Fibroblast of peridontal ligament (primary cell): ENCODE results near the gene CDC42BPB.
"Not testable (repeated sequence)": the region's sequence is repeated elsewhere in the genome, so short reads cannot be mapped to it uniquely, and the experiment has no call there.

Source experiments
- DNase-seq: peaks from one replicate; pipeline ENCODE4 v3.0.0-alpha.2; 2010; ENCODE audit errors: extremely low read depth

Gene CDC42BPB

GRCh38 chr14:102900631-102901571 is 156.4 kb downstream of the CDC42BPB start:
- DNase-seq: no peak

GRCh38 chr14:102899516-102899900 is 157.8 kb downstream of the CDC42BPB start:
- no peak for DNase-seq

- DNase-seq: no peak
Observed at GRCh38 chr14:102898776-102899515, 158.4 kb downstream of the CDC42BPB start.

- no peak for DNase-seq
Observed at GRCh38 chr14:102898298-102898697, 159.1 kb downstream of the CDC42BPB start.

GRCh38 chr14:102897299-102898027 is 159.9 kb downstream of the CDC42BPB start:
- DNase-seq: no peak

- DNase-seq: not testable (repeated sequence)
Observed at GRCh38 chr14:102896735-102897134, 160.6 kb downstream of the CDC42BPB start.

- DNase-seq: peak; percentile 95
Observed at GRCh38 chr14:102893452-102893851, 163.9 kb downstream of the CDC42BPB start.

- DNase-seq: no peak
Observed at GRCh38 chr14:102892651-102893050, 164.7 kb downstream of the CDC42BPB start.

- peak; percentile 73 for DNase-seq
Observed at GRCh38 chr14:102891556-102891955, 165.8 kb downstream of the CDC42BPB start.

GRCh38 chr14:102891111-102891510 is 166.2 kb downstream of the CDC42BPB start:
- no peak for DNase-seq

GRCh38 chr14:102889615-102890014 is 167.7 kb downstream of the CDC42BPB start:
- no peak for DNase-seq

- DNase-seq: no peak
Observed at GRCh38 chr14:102888748-102889147, 168.6 kb downstream of the CDC42BPB start.

GRCh38 chr14:102885737-102886447 is 171.5 kb downstream of the CDC42BPB start:
- DNase-seq: no peak

GRCh38 chr14:102883554-102883953 is 173.8 kb downstream of the CDC42BPB start:
- no peak for DNase-seq

GRCh38 chr14:102883089-102883541 is 174.2 kb downstream of the CDC42BPB start:
- DNase-seq: no peak
